Astrocyte of the hippocampus (primary cell): ENCODE measurements around the gene TRIO.

Experiments
- DNase-seq: peaks from one replicate; pipeline ENCODE4 v3.0.0; 2011; ENCODE audit warnings: low read depth, low spot score

Gene TRIO

DNA sequence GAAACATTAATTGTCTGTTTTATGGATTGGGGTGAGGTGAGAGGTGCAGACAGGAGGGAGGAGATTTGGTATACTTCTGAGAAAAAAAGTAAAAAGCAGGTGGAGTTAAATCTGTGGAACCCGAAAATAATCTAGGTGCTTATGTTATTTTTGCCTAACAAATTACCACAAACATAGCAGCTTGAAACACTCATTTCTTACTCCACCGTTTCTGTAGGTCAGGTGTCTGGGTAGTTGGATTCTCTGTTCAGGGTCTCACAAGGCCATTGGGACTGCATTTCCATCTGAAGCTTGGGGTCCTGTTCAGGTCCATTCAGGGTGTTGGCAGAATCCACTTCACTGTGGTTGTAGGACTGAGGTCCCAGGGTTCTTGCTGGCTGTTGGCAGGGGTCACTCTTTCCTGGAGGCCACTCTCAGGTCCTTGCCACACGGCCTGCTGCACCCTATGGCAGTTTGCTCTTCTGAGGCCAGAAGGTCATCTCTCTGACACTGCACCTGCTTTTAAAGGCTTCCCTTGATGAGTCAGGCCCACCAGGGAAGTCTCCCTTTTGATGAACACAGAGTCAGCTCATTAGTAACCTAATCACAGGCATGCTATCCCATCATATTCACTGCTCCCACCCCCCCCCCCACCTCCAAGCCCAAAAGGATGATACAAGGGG is 82.2 kb downstream of the TRIO start:
- DNase-seq = no peak

DNA sequence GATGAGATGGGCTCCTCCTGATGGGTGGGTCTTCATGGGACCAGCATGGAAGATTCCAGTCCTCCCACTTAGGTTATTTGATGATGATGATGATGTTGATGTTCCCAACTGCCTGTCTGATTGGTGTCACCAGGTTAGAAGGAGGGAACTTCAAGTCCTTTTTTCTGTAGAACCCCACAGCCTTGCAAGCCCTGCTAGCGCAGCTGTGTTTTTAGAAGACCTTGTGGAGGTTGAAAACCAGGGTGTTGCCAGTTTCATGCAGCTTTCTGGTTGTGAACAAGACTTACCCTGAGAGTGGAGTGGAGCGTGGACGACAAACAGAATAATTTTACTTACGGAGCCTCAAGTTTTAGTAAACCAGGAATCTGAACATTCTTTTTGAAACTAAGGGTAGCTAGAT is 83.0 kb downstream of the TRIO start:
- no peak for DNase-seq

DNA sequence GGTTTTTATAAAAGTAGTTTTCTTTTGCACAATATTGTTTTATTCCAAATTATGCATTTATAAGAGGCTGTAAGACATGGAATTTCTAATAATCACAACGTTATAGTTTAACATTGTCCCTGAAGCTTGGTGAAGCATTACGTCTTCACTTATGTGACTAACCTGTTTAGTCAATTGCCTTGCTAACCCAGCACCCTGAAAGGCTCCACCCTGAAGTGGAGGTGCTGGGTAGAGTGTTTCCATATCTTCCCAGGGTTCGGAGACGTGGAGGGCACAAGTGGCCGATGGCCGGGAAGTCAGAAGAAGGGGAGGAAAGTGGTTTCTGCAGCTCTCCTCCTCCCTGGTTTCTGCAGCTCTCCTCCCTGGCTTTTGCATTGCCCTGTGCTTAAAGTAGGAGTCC is 83.4 kb downstream of the TRIO start:
- no peak for DNase-seq

DNA sequence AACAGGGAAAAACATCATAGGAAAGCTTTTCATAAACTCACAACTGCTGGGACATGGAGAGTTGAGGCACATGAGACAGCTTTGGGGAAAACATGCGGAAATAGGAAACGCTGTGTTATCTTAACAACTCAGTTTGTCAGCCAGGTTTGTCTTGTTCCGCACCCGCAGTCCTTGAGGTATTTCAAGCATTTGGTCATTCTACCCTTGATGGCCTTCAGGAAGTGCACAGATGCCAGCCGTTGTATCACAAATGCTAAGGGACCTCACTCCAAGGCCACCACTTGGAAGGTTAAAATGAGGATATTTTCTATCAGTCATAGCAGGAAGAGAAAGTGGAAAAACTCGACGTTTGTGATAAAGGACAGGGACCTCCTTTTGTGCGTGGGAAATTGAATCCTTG is 83.8 kb downstream of the TRIO start:
- DNase-seq = no peak

DNA sequence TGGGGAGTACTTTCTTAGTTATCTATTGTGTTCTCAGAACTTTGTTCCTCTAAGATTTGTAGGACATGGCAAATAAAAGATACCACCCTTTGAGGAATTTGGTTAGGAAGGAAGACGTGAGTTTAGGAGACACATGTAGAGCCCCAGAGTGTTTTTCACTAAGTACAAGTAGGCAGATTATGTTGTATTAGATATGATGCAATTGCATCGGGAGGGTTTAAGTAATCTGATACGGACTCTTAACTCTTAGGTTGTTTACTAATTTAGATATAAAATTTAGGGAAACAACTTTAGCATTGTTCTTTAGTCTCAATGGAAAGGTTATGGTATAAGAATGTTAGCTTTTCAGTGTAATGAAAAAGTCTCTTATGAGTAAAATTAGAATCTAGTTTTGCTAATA is 84.4 kb downstream of the TRIO start:
- DNase-seq = no peak

DNA sequence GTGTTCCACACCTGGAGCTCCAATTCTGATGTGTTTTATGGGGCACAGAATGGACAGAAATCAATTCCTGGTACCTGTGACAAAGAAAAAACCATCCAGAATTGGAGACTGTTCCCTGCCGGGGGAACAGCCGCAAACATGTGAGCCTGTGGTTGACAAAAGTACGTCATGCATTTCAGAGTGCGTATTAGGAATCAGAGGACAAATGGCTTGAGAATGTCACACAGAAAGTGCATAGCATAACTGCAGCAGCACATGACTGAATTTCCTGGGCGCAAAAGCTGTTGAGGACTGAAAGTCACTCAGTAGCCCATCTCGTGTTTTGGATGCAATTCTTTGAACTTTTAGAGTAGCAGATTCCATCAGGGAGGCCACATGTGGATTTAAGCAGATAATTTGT is 85.1 kb downstream of the TRIO start:
- no peak for DNase-seq

DNA sequence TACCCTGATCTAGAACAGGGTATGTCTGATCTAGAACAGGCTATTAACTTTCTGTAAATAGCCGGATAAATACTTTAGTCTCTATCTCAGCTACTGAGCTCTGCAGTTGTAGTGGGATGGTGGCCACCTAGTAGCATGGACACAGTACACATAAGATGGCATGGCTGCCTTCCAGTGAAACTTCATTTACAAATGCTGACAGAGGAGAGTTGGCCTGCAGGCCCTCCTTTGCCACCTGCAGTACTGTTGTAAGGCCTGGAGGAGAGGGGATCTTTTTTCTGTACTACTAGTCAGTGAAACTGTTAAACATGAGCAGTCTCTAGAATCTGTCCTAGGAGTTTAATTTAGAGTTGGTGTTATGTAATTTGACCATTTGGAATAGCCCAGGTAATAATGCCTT is 86.0 kb downstream of the TRIO start:
- DNase-seq = no peak

DNA sequence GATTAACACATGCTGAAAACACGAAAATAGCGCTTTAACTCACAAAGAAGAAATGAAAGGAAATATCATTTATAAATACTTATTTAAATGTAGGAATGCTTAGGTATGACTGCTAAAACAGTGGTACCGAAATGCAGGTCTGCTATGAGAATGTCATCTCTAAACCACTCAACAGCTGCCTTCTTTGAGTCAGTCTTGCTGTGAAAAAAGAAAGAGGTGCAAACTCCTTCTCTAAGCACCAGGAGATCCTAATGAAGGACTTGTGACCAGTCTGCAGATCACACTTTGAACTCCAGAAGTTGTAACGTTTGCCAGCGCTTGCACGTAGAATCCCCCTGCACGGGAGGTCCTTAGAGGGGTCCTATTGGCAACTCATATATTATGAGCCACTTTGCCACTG is 86.6 kb downstream of the TRIO start:
- no peak for DNase-seq

DNA sequence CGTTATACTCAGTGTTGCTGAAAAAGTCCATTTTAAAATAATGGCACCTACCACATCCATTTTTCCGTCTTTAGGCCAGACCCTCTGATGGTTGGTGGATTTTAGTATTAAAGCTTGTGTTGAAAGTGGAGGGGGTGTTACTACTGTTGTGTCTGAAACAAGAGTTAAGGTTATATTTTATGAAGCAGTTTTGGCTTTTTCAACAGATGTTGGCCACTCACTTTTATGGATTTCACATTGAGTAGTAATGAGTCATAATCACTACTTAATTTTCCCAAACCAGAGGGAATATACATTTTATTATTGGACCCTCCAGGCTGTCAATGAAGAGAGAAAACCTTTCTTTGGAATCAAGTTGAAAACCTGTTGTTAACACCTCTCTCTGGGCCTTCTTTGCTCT is 88.0 kb downstream of the TRIO start:
- DNase-seq = no peak

DNA sequence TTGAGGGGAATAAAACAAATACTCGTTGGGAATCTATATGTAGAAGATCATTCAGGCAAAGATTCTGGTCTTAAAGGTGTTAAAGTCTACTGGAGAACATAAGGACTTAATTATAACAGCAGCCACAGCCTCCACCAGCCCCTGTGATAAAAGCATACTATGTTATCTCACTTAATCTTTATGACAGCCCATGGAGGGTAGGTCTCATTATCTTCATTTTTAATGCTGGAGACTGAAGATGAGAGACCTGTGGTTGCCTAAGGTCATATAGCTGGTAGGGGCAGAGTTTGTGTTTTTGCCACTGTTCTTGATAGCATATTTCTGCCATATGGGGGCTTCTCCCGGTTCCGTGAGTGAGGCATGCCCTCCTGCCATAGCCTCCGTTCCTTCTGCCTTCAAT is 88.7 kb downstream of the TRIO start:
- DNase-seq = no peak

DNA sequence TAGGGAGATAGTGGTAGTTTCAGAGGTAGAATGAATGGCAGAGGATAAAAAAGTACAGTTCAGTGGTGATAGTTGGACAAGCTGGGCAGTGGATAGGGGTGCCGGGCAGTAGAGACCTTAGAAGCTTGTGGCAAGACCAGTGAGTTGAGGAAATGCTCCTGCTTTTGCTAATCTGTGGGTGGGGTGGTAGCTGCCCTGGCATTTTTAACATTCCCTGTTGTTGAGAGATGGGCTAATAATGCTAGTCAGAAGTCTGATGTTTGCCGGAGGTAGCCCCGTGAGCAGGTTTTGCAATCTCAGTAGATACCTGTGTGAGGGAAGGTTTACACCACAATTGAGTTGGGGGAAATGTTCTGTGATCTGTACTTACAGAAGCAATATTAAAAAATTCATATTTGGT is 91.1 kb downstream of the TRIO start:
- peak; percentile 58 for DNase-seq

DNA sequence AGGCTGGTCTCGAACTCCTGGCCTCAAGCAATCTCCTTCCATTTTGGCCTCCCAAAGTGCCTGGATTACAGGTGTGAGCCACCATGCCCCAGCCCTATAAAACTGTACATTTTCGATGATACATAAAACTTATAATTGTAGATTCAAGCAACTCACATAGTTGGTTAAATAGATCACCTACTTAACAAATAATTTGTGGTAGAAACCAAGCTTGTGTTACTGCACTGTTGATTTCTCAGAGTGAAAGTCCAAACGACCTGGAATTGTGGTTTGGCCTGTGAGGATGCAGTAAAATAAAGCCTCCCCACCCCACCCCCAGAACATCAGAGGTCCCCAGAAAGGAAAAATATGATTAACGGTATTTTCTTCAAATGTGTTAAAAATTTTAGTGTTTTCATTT is 92.7 kb downstream of the TRIO start:
- DNase-seq = no peak

DNA sequence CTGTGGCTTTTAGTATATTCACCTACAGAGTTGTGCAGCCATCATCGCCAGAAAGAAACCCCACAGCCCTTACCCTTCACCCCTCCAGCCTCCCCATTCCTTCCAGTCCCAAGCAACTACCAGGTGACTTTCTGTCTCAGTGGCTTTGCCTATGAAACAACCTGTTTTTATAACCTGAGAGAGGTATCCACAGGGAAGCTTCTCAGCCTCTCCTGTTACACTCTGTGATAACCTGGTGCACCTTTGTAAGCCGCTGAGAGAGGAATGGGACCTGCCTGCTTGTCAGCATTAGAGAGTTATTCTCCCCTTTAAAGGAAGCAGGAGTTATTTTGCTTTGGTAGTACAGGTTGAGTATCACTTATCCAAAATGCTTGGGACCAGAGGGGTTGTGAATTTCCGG is 93.6 kb downstream of the TRIO start:
- DNase-seq = no peak

DNA sequence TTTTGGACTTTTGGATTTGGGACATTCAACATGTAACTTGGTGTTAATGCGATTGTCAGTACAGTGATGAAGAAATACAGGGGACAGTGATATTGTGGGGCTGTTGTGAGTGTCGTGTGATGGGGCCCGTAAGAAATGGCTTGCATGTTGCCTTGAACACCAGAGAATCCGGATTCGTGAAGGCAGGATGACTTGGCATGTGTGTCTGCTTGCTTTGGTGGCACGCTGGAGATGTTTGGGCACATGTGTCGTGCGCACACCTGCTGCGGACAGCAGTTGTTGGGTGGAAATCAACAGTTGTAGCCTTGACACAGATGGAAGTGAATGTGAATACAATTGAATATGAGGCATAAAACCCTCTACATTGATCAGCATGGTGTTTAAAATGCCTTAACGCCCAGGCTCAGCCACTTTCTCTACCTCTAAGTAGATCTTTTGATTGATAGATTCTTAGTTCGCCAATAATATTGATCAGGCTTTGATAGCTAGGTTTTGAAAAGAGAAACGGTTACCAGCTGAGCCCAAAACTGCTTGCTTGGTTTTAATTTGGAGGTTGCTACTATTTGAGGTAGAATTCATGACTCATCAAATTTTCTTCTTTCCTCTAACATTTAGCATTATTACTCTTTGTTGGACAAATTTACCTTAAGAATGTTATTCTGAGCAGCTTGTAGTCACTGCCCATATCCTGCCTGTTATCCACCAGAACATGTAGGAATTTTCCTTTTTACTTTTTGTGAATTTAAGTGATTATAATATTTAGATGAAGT is 94.4 kb downstream of the TRIO start:
- DNase-seq = no peak

DNA sequence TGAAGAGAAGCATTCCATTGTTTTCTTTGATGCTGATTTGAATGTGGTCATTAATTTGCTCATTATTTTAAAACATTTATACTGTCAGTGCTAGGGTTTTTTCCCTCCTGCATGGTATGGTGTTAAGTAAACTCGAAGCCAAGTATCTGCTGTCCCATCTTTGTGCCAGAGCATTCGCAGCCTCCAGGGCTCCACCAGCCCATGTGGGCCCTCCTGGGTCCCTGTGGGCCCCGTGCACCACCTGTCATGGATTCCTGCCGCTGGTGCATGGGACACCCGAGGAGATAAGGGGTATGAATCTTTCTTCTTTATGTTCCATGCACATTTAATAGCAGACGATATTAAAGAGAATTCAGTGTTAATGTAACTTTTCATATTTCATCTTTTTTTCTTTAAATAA is 95.1 kb downstream of the TRIO start:
- no peak for DNase-seq

DNA sequence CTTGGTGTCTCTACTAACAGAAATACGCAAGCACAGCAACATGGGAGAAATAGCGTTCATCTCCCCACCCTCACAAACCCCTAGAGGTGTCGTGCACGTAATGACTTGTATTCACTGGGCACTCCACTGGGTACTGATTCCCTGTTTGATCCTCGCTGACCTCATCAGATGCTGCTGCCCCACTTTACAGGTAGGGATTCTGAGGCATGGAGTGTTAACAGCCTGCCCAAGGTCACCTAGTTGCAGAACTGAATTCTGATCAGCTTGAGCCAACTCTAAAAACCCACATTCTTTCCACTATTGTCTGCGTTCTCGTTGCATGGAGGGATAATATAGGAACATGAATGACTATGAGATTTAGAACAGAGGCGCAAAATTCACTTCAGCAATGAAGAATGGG is 96.3 kb downstream of the TRIO start:
- DNase-seq = no peak

DNA sequence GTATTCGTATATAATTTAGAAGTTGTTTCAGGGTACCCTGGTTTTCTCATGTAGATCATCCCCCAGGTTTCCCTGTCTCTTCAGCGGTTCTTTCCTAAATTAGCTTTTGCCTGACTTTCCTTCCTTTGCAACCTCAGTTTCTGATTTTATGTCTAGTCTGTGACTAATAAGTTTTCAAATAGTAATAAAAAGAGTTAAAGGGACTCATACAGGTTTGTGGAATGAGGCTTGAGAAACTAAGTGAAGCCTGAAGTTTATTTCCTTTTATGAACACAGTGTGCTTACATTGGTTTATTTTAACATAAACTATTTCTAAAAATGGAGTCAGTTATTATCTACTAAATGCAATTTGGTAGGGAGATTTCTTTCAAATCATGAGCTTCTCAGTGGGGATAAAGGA is 96.8 kb downstream of the TRIO start:
- no peak for DNase-seq

DNA sequence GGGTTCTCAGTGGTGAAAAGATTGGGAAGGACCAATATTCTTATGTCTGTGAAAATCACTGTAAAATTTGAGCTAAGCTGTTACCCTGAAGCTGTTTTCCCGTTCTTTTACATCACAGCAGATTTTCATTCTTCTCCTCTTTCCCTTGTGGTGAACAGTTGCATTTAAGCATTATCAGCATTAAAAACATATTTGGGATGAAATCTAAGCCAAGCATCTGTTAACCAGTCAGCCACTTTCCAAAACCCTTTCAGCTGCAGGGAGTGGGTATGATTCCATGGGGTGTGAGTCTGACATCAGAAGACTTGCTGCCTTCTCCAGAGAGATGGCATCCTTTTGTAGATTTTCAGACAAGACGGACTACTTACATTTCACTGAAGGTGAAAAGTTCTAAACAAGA is 97.2 kb downstream of the TRIO start:
- no peak for DNase-seq

DNA sequence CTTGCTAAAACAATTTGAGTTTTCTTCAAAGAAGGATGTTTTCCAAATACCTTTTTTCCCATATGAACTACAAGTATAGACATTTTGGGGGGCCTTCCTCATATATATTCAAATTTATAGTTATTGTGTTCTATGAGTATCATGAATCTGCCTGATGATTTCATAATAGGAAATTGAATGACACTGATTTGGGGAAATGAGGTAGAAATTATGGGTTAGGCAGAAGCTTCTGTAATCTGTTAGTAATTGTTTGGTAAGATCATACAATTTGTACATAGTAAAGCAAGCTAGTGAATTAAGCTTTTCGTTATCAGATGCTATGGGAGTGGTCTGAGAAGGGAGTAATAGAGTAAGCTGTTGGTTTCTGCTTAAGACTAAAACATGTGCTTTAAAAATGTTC is 98.0 kb downstream of the TRIO start:
- DNase-seq = no peak

DNA sequence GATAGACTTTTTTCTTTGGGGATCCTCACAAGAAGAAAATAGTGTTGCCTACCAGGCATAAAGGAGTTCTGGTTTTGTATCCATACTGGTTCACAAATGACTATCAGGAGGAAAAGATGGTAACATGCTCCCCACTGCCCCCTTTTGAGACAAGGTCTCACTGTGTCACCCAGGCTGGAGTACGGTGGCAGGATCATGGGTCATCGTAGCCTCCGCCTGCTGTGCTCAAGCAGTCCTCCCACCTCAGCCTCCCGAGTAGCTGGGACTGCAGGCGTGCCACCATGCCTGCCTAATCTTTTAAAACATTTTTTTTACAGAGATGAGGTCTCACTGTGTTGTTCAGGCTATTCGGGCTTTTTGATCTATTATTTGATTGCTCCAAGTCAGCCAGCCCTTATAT is 99.3 kb downstream of the TRIO start:
- DNase-seq = no peak

DNA sequence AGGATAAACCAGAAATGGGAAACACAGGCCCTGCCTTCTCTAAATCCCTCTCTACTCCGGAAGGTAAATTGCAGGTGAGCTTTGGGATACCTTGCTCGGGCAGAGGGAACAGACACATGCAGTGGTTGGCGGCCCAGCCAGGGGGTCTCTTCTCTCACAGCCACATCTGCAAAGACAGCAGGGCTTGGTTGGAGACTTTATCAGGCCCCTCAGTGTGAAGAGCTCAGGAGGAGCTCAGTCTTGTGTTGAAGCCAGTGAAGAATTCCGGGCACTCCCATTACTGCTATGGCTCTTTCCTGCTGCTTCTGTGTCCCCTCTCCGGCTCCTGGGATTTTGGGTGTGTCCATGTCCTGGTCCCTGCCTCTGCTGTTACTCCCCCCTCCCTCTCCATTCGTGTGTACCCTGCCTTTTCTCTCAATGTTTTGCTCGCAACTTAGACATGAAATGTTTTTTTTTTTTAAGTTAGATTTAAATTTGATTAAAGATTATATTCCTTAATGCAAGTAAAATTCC is 99.8 kb downstream of the TRIO start:
- no peak for DNase-seq

DNA sequence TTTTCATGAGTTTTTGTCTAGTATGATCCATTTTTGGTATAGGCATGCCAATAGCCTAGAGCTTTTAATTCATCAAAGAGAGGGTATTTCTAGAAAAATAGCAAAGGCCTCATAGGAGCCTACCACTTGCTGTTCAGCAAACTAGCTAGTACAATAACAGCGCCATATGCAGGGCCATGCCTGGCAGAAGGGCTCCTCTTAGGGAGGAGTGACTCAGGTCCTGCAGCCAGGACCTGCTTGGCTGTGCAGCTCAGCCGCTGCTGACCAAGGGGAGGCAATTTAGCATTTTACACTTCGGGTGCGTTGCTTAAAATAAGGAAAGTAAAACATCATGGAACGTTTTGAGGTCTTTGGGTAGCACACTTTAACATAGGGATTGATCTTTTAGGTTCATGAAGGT is 100.6 kb downstream of the TRIO start:
- no peak for DNase-seq

DNA sequence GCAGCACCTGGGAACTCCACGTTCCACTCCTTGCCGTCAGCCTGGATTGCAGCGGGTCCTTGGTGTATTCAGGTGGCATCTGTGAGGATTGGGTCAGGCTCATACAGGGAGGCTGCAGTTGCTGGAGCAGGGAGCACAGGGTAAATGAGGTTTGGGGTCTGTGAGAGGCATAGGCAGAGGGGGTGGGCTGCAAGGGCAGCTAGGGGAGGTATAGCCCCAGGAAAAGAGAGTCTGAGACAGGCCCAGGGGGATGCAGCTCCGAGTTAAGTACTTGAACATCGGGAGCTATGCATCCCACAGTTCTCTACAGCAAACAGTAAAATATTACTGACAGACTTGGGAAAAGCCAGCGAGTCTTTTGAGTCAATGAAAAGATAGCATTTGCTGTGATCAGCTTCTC is 101.6 kb downstream of the TRIO start:
- no peak for DNase-seq
